Measurements from ENCODE around the gene VRK1. TPM values are rescaled to one million over a fixed set of nuclear protein-coding genes. Genes with fewer than 3 reads are reported as not detected.

VRK1 gene
- total RNA-seq, 1 experiment from 2014 or later: 26.5 TPM

GRCh38 chr14:96830946-96831345, 33.8 kb downstream of the VRK1 start:
- in situ Hi-C loops (cut with HindIII; ENCODE audit: low pct_unique_long_range_greater_than_20kb, low sequenced_read_pairs) (no loop called here), intact Hi-C loops (cut with micrococcal nuclease; ENCODE audit: unreplicated experiment) (no loop called here)
- no peak overlapping the region for H3K4me3 ChIP-seq (ENCODE audit: low read depth in 2 of 2, low read length in 2 of 2)
- TF ChIP-seq, protein P1, sequence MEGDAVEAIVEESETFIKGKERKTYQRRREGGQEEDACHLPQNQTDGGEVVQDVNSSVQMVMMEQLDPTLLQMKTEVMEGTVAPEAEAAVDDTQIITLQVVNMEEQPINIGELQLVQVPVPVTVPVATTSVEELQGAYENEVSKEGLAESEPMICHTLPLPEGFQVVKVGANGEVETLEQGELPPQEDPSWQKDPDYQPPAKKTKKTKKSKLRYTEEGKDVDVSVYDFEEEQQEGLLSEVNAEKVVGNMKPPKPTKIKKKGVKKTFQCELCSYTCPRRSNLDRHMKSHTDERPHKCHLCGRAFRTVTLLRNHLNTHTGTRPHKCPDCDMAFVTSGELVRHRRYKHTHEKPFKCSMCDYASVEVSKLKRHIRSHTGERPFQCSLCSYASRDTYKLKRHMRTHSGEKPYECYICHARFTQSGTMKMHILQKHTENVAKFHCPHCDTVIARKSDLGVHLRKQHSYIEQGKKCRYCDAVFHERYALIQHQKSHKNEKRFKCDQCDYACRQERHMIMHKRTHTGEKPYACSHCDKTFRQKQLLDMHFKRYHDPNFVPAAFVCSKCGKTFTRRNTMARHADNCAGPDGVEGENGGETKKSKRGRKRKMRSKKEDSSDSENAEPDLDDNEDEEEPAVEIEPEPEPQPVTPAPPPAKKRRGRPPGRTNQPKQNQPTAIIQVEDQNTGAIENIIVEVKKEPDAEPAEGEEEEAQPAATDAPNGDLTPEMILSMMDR (IDR thresholded peaks at IDR 0.05): no peak
- TF ChIP-seq REST (IDR thresholded peaks at IDR 0.05; ENCODE audit: insufficient read depth in 1 of 2, low read depth in 2 of 2, low read length in 1 of 2) (no peak), POLR2AphosphoS5 (IDR thresholded peaks at IDR 0.05; ENCODE audit: low read depth, low read length) (no peak), SIN3A (IDR thresholded peaks at IDR 0.05; ENCODE audit: borderline replicate concordance, insufficient read depth, low read depth, low read length) (no peak), TCF7L2 (IDR thresholded peaks at IDR 0.05; ENCODE audit: low read depth, low read length) (no peak)
- peaks cover 4% of the 10 kb centered on the region; the same call in 1 of the 2 replicates for H3K9me3 ChIP-seq (ENCODE audit: control insufficient read depth, insufficient read depth, low read depth, low read length)
- no peaks in the 10 kb centered on the region for H3K4me1 ChIP-seq (ENCODE audit: control insufficient read depth, insufficient read depth, low read length)
- BruUV-seq (replicated peaks): no TSS peak
- no peak for ATAC-seq
- ChIA-PET POLR2A (no interaction called here), CTCF (no interaction called here)
- no peaks in the 10 kb centered on the region for H3K27me3 ChIP-seq (ENCODE audit: control insufficient read depth, insufficient read depth, low read length)
- H3K27ac ChIP-seq (ENCODE audit: low read length): no peak overlapping the region
- no peaks in the 10 kb centered on the region for H3K36me3 ChIP-seq (ENCODE audit: control insufficient read depth, insufficient read depth, low read length)
- no peak for DNase-seq (ENCODE audit: low read depth, low spot score)

DNA sequence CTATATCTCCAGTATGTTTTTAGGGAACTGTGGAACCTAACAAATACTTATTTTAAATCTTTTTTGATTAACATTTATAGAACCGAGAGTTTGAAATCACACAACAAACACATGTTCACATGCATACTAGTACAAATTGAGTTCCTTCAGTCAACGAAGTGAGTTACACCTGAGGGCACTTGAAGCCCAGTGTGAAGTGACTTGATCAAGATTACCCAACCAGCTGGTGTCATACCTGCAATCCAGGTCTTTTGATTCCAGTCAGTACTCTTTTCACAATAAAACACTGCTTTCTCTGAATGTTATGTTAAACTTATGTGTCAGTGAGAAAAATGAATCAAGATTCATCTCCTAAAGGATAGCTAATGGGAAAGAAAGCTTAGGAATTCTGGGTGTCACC, 35.2 kb downstream of the VRK1 start:
- H3K27ac ChIP-seq (ENCODE audit: low read length): no peak overlapping the region
- H3K36me3 ChIP-seq (ENCODE audit: control insufficient read depth, insufficient read depth, low read length): peaks cover 1% of the 10 kb centered on the region; the same call in 1 of the 2 replicates
- no peak for DNase-seq (ENCODE audit: low read depth, low spot score)
- BruUV-seq (replicated peaks): no TSS peak
- no peak overlapping the region for H3K4me3 ChIP-seq (ENCODE audit: low read depth in 2 of 2, low read length in 2 of 2)
- TF ChIP-seq REST (IDR thresholded peaks at IDR 0.05; ENCODE audit: insufficient read depth in 1 of 2, low read depth in 2 of 2, low read length in 1 of 2) (no peak), POLR2AphosphoS5 (IDR thresholded peaks at IDR 0.05; ENCODE audit: low read depth, low read length) (no peak), SIN3A (IDR thresholded peaks at IDR 0.05; ENCODE audit: borderline replicate concordance, insufficient read depth, low read depth, low read length) (no peak), TCF7L2 (IDR thresholded peaks at IDR 0.05; ENCODE audit: low read depth, low read length) (no peak)
- TF ChIP-seq, protein P1 (IDR thresholded peaks at IDR 0.05): no peak
- peaks cover 4% of the 10 kb centered on the region; the same call in 1 of the 2 replicates for H3K9me3 ChIP-seq (ENCODE audit: control insufficient read depth, insufficient read depth, low read depth, low read length)
- POLR2A ChIA-PET: no interaction called here
- in situ Hi-C loops (cut with HindIII; ENCODE audit: low pct_unique_long_range_greater_than_20kb, low sequenced_read_pairs) (no loop called here), intact Hi-C loops (cut with micrococcal nuclease; ENCODE audit: unreplicated experiment) (no loop called here)
- CTCF ChIA-PET: no interaction called here
- H3K27me3 ChIP-seq (ENCODE audit: control insufficient read depth, insufficient read depth, low read length): no peaks in the 10 kb centered on the region
- ATAC-seq: no peak
- no peaks in the 10 kb centered on the region for H3K4me1 ChIP-seq (ENCODE audit: control insufficient read depth, insufficient read depth, low read length)

All from Panc1 (cell line).